HL-60 (cell line): ENCODE results near the gene PGBD5.
"Not testable (repeated sequence)": the region's sequence is repeated elsewhere in the genome, so short reads cannot be mapped to it uniquely, and the experiment has no call there.

Experiments used
- DNase-seq, 2 experiments: peaks; one replicate each; pipeline ENCODE4 v3.0.0-alpha.2; 2010 to 2020; ENCODE audit warnings: low read depth in 1 of 2, low spot score in 1 of 2
- H3K27ac ChIP-seq: fragments of 250-450 bp; sonication (Bioruptor Pico); replicated peaks from 2 replicates; pipeline ENCODE4 v1.5.1; 2020; ENCODE audit warnings: mild to moderate bottlenecking, moderate library complexity
- H3K27me3 ChIP-seq: fragments of 250-450 bp; sonication (Bioruptor Pico); 2 replicates; pipeline ENCODE4 v1.5.1; 2021; ENCODE audit warnings: mild to moderate bottlenecking, moderate library complexity; ENCODE audit not compliant: insufficient read depth, poor library complexity, severe bottlenecking
- H3K4me3 ChIP-seq: replicated peaks from 2 replicates; pipeline ENCODE4 v1.5.1; 2011; ENCODE audit warnings: mild to moderate bottlenecking, control low read depth, low read length; ENCODE audit not compliant: insufficient read depth
- CTCF ChIP-seq: IDR thresholded peaks from one replicate; pipeline ENCODE4 v1.5.1; 2011; ENCODE audit warnings: low read length, control low read depth, inconsistent platforms; ENCODE audit not compliant: insufficient read depth
- GABPA ChIP-seq: IDR thresholded peaks from 2 replicates; pipeline ENCODE4 v1.6.1; 2012; ENCODE audit warnings: low read depth
- POLR2AphosphoS5 ChIP-seq: IDR thresholded peaks from 2 replicates; pipeline ENCODE4 v1.6.1; 2012; ENCODE audit warnings: low read depth
- REST ChIP-seq: IDR thresholded peaks from 2 replicates; pipeline ENCODE4 v1.6.1; 2012; ENCODE audit warnings: low read depth; ENCODE audit not compliant: insufficient replicate concordance
- SPI1 ChIP-seq: IDR thresholded peaks from 2 replicates; pipeline ENCODE4 v1.6.1; 2012; ENCODE audit warnings: low read depth, mild to moderate bottlenecking, borderline replicate concordance

The PGBD5 gene

GRCh38 chr1:230423951-230424350 lies 2.2 kb downstream of the PGBD5 start:
- no peak overlapping the region for H3K4me3 ChIP-seq
- no peak for TF ChIP-seq GABPA
- no peak for TF ChIP-seq CTCF
- DNase-seq, result no peak
- H3K27ac ChIP-seq, result no peak overlapping the region
- H3K27me3 ChIP-seq, result peaks cover 24% of the 10 kb centered on the region

DNA sequence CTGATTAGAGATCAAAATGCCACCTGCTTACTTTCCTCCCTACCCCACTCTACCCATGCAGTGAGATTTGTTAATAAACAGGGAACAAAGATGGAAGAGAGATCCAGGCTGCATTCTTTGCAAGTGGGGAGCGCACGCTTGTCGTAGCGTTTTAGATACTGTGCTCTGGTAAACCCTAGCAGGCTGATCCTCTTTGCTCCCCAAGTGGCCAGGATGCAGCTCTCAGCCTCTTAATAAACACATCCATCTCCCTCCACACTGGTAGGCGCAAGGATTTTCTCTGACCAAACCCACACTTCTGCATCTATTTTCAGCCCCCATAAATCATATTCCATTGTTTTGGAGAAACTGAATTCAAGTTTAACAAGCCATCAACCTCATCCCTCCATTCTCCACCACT lies 2.9 kb downstream of the PGBD5 start:
- DNase-seq, result no peak
- no peak overlapping the region for H3K4me3 ChIP-seq
- peaks cover 24% of the 10 kb centered on the region for H3K27me3 ChIP-seq
- TF ChIP-seq CTCF, result no peak
- TF ChIP-seq REST, result no peak
- TF ChIP-seq POLR2AphosphoS5, result no peak
- H3K27ac ChIP-seq, result no peak overlapping the region

DNA sequence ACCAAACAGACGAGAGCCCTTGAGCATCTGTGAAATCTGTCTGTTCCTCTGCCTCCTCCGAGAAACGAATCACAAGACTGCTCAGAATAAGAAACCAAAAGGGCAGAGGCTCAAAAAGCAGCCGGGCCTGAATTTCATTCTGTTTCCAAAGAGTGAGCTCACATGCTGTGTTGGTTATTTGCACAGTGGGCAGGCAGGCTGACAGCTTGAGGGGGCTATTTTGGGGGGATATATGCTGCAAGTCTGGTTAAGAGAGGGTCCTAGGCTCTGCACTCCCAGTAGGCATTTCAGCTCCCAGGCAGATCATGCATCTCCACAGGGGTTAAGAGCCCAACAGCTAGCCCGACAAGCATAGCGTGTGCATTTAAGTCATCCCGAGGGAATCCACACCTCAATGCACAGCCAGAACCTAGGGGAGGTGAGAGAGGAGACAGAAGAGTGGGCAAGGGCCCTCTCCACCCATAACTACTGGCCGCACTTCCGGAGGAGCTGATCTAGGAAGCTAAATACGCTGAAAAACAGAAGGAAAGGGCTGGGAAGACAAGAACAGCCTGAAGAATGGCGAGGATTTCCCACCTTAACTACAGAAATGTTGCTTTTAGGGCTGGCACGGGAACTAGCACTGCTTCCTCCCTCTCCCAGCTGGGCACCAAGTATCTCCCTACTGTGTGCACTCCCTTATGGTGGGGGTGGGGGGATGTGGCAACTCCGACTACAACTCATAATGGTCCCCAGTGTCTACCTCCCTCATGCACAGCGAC lies 3.7 kb downstream of the PGBD5 start:
- no peak for DNase-seq
- Histone ChIP-seq H3K27me3 (peaks cover 15% of the 10 kb centered on the region), H3K4me3 (no peak overlapping the region), H3K27ac (no peak overlapping the region)
- TF ChIP-seq GABPA (no peak), POLR2AphosphoS5 (no peak), SPI1 (no peak), REST (no peak), CTCF (no peak)

GRCh38 chr1:230421481-230421880 lies 4.7 kb downstream of the PGBD5 start:
- no peak for TF ChIP-seq POLR2AphosphoS5
- no peak for TF ChIP-seq SPI1
- no peak for TF ChIP-seq CTCF
- no peak for TF ChIP-seq REST
- TF ChIP-seq GABPA, result no peak
- DNase-seq, result peak in 1 of 2 experiments; percentile 25
- Histone ChIP-seq H3K27me3 (peaks cover 9% of the 10 kb centered on the region), H3K27ac (no peak overlapping the region), H3K4me3 (no peak overlapping the region)

DNA sequence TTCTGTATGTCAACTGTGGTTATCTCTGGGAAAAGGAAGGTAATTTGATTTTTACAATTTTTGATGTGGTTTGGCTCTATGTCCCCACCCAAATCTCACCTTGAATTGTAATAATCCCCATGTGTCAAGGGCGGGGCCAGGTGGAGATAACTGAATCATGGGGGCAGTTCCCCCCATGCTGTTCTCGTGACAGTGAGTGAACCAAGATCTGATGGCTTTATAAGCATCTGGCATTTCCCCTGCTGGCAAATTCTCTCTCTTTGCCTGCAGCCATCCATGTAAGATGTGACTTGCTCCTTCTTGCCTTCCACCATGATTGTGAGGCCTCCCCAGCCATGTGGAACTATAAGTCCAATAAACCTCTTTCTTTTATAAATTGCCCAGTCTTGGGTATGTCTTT lies 5.8 kb downstream of the PGBD5 start:
- H3K27ac ChIP-seq, H3K4me3 ChIP-seq, H3K27me3 ChIP-seq, DNase-seq: not testable (repeated sequence)
